HCT116 (cell line): Measurements from ENCODE around the gene CALN1. TPM values are rescaled to one million over a fixed set of nuclear protein-coding genes. Genes with fewer than 3 reads are reported as not detected.

Experiments
- ATAC-seq: fragments of 200-7000 bp; cut with Tn5 transposase; 2 replicates; pipeline ENCODE4 v1.9.1; 2020; ENCODE audit warnings: mild to moderate bottlenecking, moderate library complexity
- BruUV-seq: library from RNA; stranded (reverse); fragments of 400-500 nt; replicated peaks from 2 replicates; lab custom pipeline; 2021; lab: Mats Ljungman, UMichigan
- CTCF ChIA-PET: fragments of 300-600 bp; sonication (Branson Sonifier 250); formaldehyde crosslinking; loops from one replicate; lab custom pipeline; 2021; ENCODE audit warnings: antibody characterized with exemption; lab: Charles Lee
- POLR2A ChIA-PET: fragments of 300-600, 350-600 bp; sonication (Branson Sonifier 250); formaldehyde crosslinking; loops from one replicate; lab custom pipeline; 2021; ENCODE audit warnings: antibody characterized with exemption; lab: Charles Lee
- RAD21 ChIA-PET, 2 experiments: fragments of 300-600 bp; sonication (Branson Sonifier 250); formaldehyde crosslinking; loops; one replicate each; lab custom pipeline; 2023; ENCODE audit warnings: low total read pairs in 2 of 2; ENCODE audit not compliant: uncharacterized antibody in 2 of 2, unreplicated experiment in 2 of 2, low non-redundant PET in 1 of 2; lab: Charles Lee
- DNase-seq: peaks from one replicate; pipeline ENCODE4 v3.0.0-alpha.2; 2010; ENCODE audit warnings: low read depth, low spot score
- H2AFZ ChIP-seq: fragments of 200-600 bp; shearing (Covaris generic), sonication (generic); 2 replicates; pipeline ENCODE4 v1.6.1; 2017; ENCODE audit warnings: low read depth, mixed run types, mixed read lengths, antibody characterized with exemption, low read length; ENCODE audit not compliant: poor library complexity, severe bottlenecking
- H3K27ac ChIP-seq: 2 replicates; pipeline ENCODE4 v1.5.1; 2012; ENCODE audit warnings: low read depth, low read length
- H3K27me3 ChIP-seq: fragments of 200-600 bp; sonication (generic); 2 replicates; pipeline ENCODE4 v1.6.1; 2016; ENCODE audit warnings: mixed run types, low read length, mixed read lengths; ENCODE audit not compliant: insufficient read depth
- H3K36me3 ChIP-seq, 2 experiments: fragments of 200-500 bp in 1 of 2; fragments of 200-600 bp in 1 of 2; sonication (Bioruptor generic) in 1 of 2; sonication (generic) in 1 of 2; 2 replicates each; pipeline versions ENCODE4 v1.5.1 to v1.6.1; 2014 to 2016; ENCODE audit warnings: low read length in 2 of 2, inconsistent platforms in 1 of 2, mixed read lengths in 1 of 2, mixed run types in 1 of 2; ENCODE audit not compliant: insufficient read depth in 2 of 2, control insufficient read depth in 1 of 2
- H3K4me1 ChIP-seq, 2 experiments: fragments of 200-600 bp in 1 of 2; sonication (generic) in 1 of 2; 2 replicates each; pipeline versions ENCODE4 v1.5.1 to v1.6.1; 2012 to 2017; ENCODE audit warnings: low read length in 2 of 2, inconsistent platforms in 1 of 2, mild to moderate bottlenecking in 1 of 2, mixed read lengths in 1 of 2, mixed run types in 1 of 2, moderate library complexity in 1 of 2; ENCODE audit not compliant: insufficient read depth in 2 of 2, control insufficient read depth in 1 of 2
- H3K4me2 ChIP-seq: fragments of 200-600 bp; sonication (generic); 2 replicates; pipeline ENCODE4 v1.6.1; 2017; ENCODE audit warnings: mixed run types, low read length, mixed read lengths
- H3K4me3 ChIP-seq, 2 experiments: fragments of 200-600 bp in 1 of 2; sonication (generic) in 1 of 2; replicated peaks in 1 of 2; 2 replicates each; pipeline ENCODE4 v1.5.1; 2011 to 2016; ENCODE audit warnings: low read length in 2 of 2, control low read depth in 1 of 2, low read depth in 1 of 2, mild to moderate bottlenecking in 1 of 2, mixed read lengths in 1 of 2, mixed run types in 1 of 2
- H3K79me2 ChIP-seq: fragments of 200-600 bp; sonication (generic); 2 replicates; pipeline ENCODE4 v1.6.1; 2017; ENCODE audit warnings: mild to moderate bottlenecking, mixed run types, low read length, moderate library complexity, mixed read lengths; ENCODE audit not compliant: insufficient read depth
- H3K9ac ChIP-seq: fragments of 200-600 bp; sonication (generic); 2 replicates; pipeline ENCODE4 v1.6.1; 2016; ENCODE audit warnings: low read length, mixed read lengths
- H3K9me2 ChIP-seq: fragments of 200-600 bp; sonication (generic), shearing (Covaris generic); 2 replicates; pipeline ENCODE4 v1.6.1; 2017; ENCODE audit warnings: mixed run types, mild to moderate bottlenecking, moderate library complexity; ENCODE audit not compliant: insufficient read depth
- H3K9me3 ChIP-seq, 2 experiments: fragments of 200-500 bp in 1 of 2; fragments of 200-600 bp in 1 of 2; sonication (Bioruptor generic) in 1 of 2; sonication (generic) in 1 of 2; 2 replicates each; pipeline ENCODE4 v1.6.1; 2014 to 2017; ENCODE audit warnings: low read length in 2 of 2, mixed read lengths in 2 of 2, inconsistent platforms in 1 of 2, low read depth in 1 of 2, mild to moderate bottlenecking in 1 of 2, mixed run types in 1 of 2, moderate library complexity in 1 of 2; ENCODE audit not compliant: control insufficient read depth in 1 of 2, insufficient read depth in 1 of 2
- H4K20me1 ChIP-seq: fragments of 200-600 bp; sonication (generic), shearing (Covaris generic); 2 replicates; pipeline ENCODE4 v1.6.1; 2017; ENCODE audit warnings: mixed run types, mild to moderate bottlenecking, moderate library complexity; ENCODE audit not compliant: insufficient read depth
- ATF3 ChIP-seq: IDR thresholded peaks from 2 replicates; pipeline ENCODE4 v1.6.1; 2012
- CBX3 ChIP-seq: IDR thresholded peaks from 2 replicates; pipeline ENCODE4 v1.6.1; 2012; ENCODE audit warnings: low read depth
- CEBPB ChIP-seq: IDR thresholded peaks from 2 replicates; pipeline ENCODE4 v1.6.1; 2012; ENCODE audit warnings: low read depth
- CTCF ChIP-seq, 3 experiments: fragments of 200-600 bp in 1 of 3; sonication (generic) in 1 of 3; IDR thresholded peaks in 2 of 3; conservative IDR thresholded peaks in 1 of 3; 2 replicates each; pipeline ENCODE4 v1.5.1; 2012 to 2017; ENCODE audit warnings: low read depth in 2 of 3, low read length in 2 of 3, antibody characterized with exemption in 1 of 3, borderline replicate concordance in 1 of 3, control low read depth in 1 of 3, mild to moderate bottlenecking in 1 of 3, mixed read lengths in 1 of 3, mixed run types in 1 of 3, moderate library complexity in 1 of 3; ENCODE audit not compliant: insufficient read depth in 1 of 3
- EGR1 ChIP-seq: IDR thresholded peaks from 2 replicates; pipeline ENCODE4 v1.6.1; 2012; ENCODE audit warnings: low read depth
- ELF1 ChIP-seq: IDR thresholded peaks from 2 replicates; pipeline ENCODE4 v1.6.1; 2012; ENCODE audit warnings: low read depth, borderline replicate concordance
- EZH2 ChIP-seq: fragments of 200-600 bp; sonication (generic); IDR thresholded peaks from 2 replicates; pipeline ENCODE4 v1.6.1; 2017; ENCODE audit warnings: antibody characterized with exemption, mixed run types
- EZH2phosphoT487 ChIP-seq: fragments of 200-600 bp; IDR thresholded peaks from 2 replicates; pipeline ENCODE4 v1.6.1; 2018; ENCODE audit warnings: antibody characterized with exemption, borderline replicate concordance
- MAX ChIP-seq: IDR thresholded peaks from 2 replicates; pipeline ENCODE4 v1.6.1; 2012
- SIN3A ChIP-seq: IDR thresholded peaks from 2 replicates; pipeline ENCODE4 v1.6.1; 2012; ENCODE audit warnings: low read depth
- SP1 ChIP-seq: IDR thresholded peaks from 2 replicates; pipeline ENCODE4 v1.6.1; 2012; ENCODE audit warnings: low read depth
- SRF ChIP-seq: IDR thresholded peaks from 2 replicates; pipeline ENCODE4 v1.6.1; 2012; ENCODE audit warnings: low read depth
- TCF7L2 ChIP-seq: IDR thresholded peaks from 2 replicates; pipeline ENCODE4 v1.7.0; 2011; ENCODE audit warnings: borderline replicate concordance, inconsistent platforms; ENCODE audit not compliant: insufficient read depth, insufficient read length; ENCODE audit errors: extremely low read depth
- YY1 ChIP-seq: IDR thresholded peaks from 2 replicates; pipeline ENCODE4 v1.6.1; 2011; ENCODE audit warnings: low read length, low read depth, moderate library complexity, mild to moderate bottlenecking; ENCODE audit not compliant: insufficient replicate concordance; ENCODE audit errors: extremely low read depth
- intact Hi-C: fragments of 100-400 bp; cut with micrococcal nuclease; formaldehyde crosslinking; loops from 2 replicates; pipeline ENCODE4 v1.10.0; 2022
- total RNA-seq: library from RNA; stranded (reverse); gene quantifications from one replicate; pipeline ENCODE4 v1.2.1, GENCODE V29; 2021; ENCODE audit not compliant: unreplicated experiment

Gene CALN1
- total RNA-seq, 1 experiment from 2014 or later, result 0.17 TPM

- CTCF ChIA-PET, result no interaction called here
Observed at GRCh38 chr7:72279203-72279602, 132.9 kb downstream of the CALN1 start.

More at GRCh38 chr7:72279203-72279602, 132.9 kb downstream of the CALN1 start:
- H3K36me3 ChIP-seq, result no peaks in the 10 kb centered on the region
- POLR2A ChIA-PET, result no interaction called here
- no peaks in the 10 kb centered on the region for H3K27me3 ChIP-seq
- no peaks in the 10 kb centered on the region for H3K9me3 ChIP-seq
- H3K4me2 ChIP-seq, result no peak overlapping the region
- no TSS peak for BruUV-seq
- H4K20me1 ChIP-seq, result no peaks in the 10 kb centered on the region
- no peak for DNase-seq
- RAD21 ChIA-PET, result no interaction called here
- no peaks in the 10 kb centered on the region for H3K79me2 ChIP-seq
- intact Hi-C loops, result no loop called here
- TF ChIP-seq SP1 (no peak), ELF1 (no peak), SRF (no peak), TCF7L2 (no peak), SIN3A (no peak), EZH2phosphoT487 (no peak), CBX3 (no peak), EGR1 (no peak), EZH2 (no peak), YY1 (no peak), CEBPB (no peak), MAX (no peak), ATF3 (no peak), CTCF (IDR thresholded peaks at IDR 0.05 in 2 of 3, conservative IDR thresholded peaks at IDR 0.05 in 1 of 3; ENCODE audit: borderline replicate concordance in 1 of 3, insufficient read depth in 1 of 3, low read depth in 2 of 3, low read length in 2 of 3) (no peak)
- H3K4me3 ChIP-seq, result no peak overlapping the region
- ATAC-seq, result no peak
- H3K9ac ChIP-seq, result no peak overlapping the region
- no peak overlapping the region for H3K27ac ChIP-seq
- H3K9me2 ChIP-seq, result no peaks in the 10 kb centered on the region
- H3K4me1 ChIP-seq, result no peaks in the 10 kb centered on the region
- H2AFZ ChIP-seq, result no peak overlapping the region
